ENCODE data around the gene C1QTNF4.

Gene C1QTNF4

DNA sequence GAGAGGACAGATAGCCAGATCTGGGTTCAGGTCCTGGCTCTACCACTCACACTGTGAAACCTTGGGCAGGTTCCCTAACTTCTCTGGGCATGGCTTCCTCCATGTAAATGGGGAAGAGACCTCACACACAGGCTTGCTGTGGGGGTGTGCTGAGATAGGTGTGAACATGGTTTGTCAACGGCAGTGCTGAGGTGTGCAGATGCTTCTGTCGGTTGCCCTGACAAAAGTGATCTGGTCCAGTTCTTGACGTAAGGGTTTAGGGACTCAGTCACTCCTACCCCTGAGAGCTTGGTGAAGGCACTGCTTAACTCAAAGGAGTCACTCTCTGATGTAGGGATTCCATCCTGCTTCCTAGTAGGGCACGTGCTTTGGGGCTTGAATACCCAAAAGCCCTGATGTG is 2.0 kb downstream of the C1QTNF4 start:
- ATAC-seq, result no peak

DNA sequence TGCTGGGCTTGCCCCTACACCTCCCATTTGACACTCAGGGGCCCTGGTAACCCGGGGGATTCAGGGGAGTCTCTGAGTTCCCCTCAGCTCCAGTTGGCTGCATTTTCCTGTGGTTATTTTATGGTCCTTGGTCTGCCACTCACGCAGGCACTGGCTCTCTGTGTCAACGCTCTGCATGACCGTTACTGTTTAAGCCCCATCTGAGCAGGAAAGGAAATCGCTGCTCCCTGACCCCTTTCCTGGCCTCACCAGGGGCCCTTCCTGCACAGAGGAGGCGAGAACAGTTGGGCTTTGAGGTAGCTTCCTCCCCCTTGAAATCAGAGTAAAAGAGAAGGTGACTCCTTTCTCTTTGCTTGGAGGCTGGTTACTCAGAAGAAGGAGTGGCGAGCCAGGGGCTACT is 2.4 kb downstream of the C1QTNF4 start:
- ATAC-seq, result no peak

DNA sequence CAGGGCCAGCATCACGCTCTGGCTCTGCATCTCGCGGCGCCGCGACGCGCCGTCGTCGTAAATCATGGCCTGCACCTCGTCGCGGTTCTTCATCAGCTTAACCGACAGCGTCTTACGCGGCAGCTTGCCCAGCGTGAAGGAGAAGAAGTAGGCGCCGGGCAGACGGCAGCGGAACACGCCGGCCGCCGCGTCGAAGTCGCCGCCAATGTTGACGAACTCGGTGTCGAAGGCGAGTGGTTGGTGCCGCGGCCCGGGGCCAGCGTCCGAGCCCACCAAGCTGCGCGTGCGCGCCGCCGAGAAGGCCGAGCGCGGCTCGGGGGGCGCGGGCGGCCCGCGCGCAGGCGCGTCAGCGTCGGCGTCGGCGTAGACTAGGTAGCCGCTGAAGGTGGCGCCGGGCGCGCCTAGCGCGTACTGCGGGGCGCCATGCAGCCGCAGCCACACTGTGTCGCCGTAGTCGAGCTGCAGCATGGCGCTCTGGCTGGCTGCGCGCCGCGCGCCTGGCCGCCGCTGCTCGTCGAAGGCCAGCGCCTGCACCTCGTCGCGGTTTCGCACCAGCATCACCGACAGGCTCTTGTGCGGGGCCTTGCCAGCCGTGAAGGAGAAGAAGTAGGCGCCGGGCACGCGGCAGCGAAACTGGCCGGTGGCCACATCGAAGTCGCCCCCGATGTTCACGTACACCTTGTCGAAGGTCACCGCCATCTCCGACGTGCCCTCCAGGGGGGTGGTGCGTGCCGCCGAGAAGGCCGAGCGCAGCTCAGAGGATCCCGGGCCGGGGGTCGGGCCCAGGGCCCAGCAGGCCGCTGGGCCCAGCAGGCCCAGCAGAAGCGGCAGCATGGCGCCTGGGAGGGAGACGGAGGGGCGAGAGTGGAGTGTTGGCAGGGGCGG is 4.0 kb downstream of the C1QTNF4 start:
- ATAC-seq, result no peak

DNA sequence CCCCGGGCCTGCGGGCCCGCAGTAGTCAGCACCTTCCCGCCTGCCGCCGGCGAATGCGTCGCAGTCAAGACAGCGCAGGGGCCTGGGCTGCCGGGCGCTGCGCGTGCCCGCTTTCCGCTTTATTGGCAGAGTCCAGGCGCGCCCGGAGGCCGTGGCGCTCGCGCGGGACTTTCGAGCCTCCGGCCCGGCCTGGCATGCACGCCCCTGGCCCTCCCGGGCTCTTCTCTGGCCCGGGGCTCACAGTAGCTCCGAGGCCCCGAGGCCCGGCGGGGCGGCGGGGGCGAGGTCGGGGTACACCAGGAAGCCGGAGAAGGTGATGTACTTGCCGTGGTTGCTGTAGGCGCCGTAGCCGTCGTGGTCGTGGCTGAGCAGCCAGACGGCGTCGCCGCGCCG is 4.6 kb downstream of the C1QTNF4 start:
- ATAC-seq, result no peak

DNA sequence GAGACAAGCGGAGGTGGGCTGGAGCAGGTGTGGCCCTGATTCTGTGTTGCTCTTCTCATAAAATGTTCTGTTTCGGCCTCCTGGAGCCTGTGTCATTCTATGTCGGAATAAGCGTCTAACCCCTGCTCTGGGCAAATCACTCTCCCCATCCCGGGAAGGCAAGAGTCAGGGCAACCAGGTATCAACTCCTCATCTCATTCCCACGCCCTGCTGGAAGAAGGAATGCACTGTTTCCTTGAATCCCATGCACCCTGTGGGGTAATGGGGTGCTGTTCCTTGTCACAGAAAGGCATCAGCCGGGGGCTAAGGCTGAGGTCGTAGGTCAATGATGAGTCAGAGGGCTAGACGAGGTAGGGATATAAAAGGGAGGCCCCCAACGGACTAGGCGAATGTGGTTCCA is 5.1 kb downstream of the C1QTNF4 start:
- ATAC-seq, result no peak

DNA sequence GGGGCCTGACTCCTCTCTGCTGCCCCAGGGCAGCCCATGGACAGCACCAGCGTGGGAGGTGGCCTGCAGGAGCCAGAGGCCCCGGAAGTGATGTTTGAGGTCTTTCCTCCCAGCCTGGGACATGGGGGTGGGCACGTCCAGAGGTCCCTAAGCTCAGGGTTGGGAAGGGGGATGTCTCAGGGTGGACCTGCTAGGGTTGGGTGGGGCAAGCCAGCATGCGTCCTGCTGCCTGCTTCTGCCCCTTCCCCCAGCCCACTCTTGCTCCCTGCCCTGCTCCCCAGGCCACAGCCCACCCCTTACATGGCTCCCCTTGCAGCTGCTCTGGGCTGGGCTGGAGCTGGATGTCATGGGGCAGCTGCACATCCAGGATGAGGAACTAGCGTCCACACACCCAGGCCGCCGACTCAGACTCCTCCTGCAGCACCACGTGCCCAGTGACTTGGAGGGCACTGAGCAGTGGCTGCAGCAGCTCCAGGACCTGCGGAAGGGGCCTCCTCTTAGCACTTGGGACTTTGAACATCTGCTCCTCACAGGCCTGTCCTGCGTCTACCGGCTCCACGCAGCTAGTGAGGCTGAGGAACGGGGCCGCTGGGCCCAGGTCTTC is 6.4 kb downstream of the C1QTNF4 start:
- no peak for ATAC-seq

DNA sequence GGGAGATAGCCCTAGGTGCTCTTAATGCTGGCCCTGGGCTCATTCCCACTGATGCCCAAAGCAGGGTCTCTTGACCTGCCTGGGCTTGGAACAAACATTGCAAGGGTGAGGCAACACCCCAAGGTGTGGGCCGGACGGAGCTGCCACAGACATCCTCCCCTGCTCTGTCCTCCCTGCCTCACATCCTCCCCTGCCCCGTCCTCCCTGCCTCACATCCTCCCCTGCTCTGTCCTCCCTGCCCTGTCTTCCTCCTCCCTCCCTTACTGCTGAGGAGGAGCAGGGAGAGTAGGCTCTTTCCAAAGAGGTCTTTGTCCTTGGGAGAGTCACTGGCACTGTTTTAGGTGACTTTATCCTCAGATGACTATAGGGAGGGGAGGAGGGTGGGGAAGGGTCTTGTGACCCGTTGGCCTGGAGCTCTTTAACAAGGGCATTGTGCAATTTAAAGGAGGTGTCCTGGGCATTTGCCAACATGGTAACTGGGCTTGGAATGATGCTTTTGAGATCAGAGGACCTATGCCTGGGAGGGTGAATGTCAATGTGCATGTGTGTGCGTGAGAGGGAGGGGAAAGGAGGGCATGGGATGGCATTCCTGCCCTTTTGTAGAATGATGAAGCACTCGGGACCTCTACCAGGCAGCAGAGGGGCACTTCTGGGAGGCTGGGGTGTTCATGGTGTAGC is 7.0 kb downstream of the C1QTNF4 start:
- no peak for ATAC-seq

DNA sequence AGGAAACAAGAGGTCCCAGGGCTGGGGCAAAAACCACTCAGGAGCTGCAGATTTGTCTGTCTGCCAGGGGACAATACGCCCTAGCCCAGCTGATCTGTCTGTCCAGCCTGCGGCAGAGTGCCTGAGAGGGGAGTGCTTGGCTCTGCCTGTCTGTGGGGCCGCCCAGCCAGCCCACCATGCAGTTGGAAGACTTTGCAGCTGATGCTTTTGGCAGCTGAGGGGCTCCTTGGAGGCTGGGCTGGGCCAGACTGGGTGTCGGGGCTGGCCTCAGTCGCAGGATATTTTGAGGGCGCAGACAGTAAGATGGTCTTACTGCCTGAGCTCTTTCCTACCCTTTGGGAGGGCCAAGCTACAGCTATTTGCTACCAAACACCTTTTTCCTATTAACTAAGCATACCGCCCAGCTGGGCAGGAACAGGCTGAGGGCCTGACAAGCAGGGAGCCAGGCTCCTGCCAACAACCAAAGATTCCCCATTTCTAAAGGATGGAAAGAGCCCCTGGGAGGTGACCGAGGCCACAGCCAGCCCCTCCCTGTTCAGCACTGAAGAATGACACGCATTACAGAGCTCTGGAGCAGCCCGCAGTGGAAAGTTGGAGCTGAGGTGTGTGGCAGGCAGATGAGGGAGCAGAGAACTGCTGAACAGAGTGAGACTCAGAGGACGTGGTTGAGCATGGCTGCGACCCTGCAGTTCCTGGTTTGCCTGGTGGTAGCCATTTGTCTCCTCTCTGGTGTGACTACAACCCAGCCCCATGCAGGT is 7.9 kb downstream of the C1QTNF4 start, which contains the start of gene FAM180B:
TSS of gene FAM180B (plus strand) at position 581 of the 758 bp plus-strand sequence. CDS start at position 672, 91 bp downstream.
- ATAC-seq, result no peak

DNA sequence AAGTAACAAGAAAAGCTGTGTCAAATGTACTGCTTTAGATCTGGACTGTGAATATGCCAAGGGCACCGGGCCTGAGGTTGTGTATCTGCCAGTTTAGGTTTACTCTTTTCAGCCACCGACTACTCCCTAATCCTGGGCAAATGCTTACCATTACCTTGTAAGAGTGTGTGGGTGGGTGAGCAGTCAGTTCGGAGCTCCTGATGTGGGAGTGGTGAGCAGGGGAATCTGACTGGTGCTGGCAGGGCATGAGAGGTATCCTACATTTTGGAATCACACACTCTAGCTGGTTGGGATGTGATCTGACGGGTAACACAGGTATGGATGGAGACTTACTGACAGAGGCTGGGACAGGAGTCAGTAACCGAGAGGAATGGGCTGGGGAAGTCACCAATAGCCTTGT is 10.4 kb downstream of the C1QTNF4 start:
- no peak for ATAC-seq

DNA sequence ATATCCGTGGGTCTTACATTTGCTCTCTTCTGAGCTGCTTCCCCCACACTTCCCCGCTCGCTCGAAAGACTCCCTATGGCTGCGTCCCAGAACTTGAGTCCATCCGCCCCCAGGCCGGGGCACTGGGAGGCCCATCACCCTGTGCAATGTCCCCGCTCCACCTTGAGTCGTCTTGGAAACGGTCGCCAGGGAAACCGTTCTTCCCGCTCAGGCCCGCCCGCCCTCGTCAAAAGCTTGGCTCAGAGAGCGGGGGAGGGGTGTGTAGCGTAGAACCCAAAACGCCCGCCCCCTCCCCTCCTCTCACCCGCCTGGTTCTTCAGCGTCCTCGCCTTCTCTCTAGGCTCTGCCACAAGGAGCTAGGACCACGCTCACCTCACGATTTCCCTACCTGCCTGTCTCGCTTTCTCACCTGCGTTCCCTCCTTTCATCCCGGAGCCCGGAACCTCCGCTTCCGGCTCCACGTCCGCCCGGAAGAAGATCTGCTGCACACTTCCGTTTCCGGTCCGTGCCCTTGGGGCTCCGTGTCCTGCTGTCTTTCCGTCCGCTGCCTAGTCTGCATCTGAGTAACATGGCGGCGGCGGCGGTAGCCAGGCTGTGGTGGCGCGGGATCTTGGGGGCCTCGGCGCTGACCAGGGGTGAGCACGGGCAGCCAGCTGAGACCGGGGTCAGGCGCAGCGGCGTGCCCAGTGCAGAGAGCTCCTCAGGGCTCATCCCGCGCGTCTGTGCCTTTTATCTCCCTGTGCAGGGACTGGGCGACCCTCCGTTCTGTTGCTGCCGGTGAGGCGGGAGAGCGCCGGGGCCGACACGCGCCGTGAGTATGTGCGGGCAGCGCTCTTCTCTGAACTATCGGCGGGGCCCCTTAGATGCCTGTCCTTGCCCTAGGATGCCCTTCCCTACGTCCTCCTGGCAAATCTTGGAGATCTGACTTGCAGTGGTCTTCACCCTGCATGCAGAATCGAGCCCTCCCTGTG is 15.4 kb downstream of the C1QTNF4 start, which contains the start of the genes KBTBD4 and NDUFS3:
TSS of gene KBTBD4 (minus strand) at position 447 of the 971 bp plus-strand sequence. CDS start at position 428, 19 bp downstream.
TSS of gene NDUFS3 (plus strand) at position 551 of the 971 bp plus-strand sequence. CDS start at position 569, 18 bp downstream.
- peak; percentile 96 for ATAC-seq

DNA sequence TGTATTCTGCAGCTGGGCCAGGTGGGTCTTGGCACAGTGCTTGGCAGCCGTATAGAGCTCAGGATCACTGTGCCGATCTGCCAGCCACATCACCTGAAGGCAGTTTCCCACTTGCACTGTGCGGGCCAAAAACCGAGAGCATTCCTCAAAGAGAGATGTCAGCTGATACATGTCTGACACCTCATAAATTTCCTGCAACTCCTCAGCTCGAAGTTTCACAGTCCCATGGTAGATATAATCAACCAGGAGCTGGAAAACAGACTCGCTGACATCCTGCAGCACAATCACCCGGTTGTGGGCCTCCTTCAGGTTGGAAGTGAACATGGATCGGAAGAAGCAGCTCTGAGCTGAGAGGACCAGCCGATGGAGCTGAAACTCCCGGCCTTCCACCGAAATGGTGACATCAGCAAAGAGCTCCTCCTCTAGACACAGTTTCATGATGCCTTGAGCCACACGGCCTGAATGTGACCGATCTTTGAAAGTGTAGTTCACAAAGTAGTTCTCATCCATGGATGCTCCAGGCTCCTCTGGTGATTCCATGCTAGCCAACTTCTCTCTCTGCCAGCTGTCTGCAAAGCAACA is 16.7 kb downstream of the C1QTNF4 start:
- no peak for ATAC-seq

DNA sequence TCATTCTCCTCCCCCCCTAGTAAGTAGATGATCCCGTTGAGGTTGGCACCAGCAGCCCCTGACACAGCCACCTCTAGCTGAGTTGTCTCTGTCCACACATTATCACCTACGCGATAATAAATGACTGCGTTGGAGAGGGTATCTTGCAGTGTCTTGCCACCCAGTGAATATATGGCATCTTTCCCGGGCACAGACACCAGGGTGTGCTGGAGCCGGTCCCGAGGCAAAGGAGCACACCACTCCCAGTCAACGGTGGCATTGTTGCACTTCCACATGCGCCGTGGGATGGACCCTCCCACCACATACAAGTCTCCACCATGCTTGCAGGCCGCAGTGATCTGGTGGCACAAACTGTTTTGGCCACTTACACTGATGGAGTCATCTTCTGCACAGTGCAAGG is 20.9 kb downstream of the C1QTNF4 start:
- ATAC-seq, result no peak

DNA sequence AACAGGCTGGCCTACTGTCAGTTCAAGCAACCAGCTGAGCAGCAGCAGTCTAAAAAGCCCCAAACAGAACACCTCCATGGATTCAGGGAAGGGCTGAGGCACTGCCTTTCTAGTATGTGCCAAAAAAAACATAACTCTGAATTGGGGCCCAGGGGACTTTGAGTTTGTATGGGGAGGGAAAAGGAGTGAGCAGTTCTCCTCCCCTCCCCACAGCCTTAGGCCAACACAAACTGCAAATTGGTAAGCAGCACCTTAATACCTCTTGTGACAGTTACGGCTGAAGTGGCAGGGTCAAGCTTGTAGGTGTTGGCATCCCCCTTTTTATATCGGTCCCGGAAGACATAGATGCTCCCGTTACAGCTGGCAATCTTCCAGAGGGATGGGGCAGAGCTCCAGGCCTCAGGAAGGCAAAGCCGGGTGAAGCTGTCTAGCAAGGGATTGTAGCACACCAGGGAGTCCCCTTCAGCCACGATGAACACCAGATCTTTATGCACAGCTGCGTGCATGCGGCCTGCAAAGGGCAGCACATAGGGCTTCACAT is 21.4 kb downstream of the C1QTNF4 start:
- no peak for ATAC-seq

DNA sequence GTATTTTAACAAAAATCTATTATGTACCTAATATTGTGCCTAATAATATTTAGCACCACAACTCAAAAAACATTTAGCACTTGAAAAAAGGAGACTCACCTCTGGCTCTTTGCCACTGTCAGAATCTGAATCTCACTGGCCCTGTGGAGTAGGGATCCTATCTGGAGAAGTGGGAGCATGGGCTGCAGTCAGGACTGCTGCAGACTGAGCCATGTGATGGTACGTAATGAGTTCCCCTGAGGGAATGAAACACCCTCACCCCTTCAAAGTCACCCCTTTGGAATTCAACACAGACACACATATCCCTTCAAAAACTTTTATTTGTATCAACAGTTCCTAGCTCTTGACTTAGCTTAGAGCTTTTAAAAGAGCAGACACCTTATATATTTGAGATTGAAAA is 22.3 kb downstream of the C1QTNF4 start:
- ATAC-seq, result no peak

DNA sequence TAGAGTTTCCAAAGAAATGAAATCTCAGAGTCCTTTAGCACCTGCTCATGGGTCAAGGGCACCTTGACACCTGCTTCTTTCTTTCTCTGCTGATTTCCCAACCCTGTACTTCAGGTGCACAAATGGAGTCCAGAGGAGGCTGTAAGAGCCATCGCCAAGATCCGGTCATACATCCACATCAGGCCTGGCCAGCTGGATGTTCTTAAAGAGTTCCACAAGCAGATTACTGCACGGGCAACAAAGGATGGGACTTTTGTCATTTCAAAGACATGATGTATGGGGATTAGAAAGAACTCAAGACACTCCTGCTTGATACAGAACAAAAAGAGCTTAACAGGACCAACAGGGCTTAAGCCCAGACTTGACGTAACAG is 22.9 kb downstream of the C1QTNF4 start:
- ATAC-seq, result no peak

DNA sequence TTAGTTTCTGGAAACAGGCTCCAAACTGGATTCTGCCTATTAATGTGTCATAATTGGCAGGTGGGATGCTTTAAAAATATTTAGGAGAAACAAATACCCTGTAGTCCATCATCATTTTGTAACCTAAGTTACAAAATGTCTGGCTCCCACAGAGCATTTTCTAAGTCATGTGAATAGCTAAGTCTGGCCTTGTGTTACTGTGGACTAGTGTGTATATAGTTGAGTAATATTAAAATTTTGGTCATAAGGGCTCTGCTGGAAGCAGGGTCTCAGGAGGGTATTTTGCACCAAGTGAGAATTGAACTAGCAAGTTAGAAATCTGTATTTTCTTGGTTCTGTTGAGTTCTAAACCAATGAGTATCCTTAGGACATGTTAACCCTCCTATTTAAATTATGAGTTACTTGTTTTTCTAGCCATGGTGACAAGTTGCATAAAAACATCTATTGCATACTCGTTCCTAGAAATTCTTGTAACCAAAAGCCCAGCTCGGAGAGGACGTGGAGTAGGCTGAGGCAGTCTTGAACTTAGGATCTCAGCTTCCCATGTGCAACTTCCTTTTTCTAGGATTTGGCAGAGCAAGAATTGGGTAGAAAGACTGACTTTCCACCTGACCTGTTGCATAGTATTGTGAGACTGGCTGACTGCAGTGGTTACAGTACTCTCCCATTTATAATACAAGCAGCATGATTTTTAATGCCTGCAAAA is 23.4 kb downstream of the C1QTNF4 start:
- no peak for ATAC-seq

DNA sequence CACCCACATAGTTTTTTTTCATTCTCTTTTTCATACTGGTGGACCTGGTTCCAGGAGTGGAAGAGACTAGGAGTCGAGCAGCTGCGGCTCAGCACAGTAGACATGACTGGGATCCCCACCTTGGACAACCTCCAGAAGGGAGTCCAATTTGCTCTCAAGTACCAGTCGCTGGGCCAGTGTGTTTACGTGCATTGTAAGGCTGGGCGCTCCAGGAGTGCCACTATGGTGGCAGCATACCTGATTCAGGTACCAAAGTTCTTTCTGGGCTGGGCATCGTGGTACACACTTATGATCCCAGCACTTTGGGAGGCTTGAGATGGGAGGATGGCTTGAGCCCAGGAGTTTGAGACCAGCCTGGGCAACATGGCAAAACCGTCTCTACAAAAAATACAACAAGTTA is 24.6 kb downstream of the C1QTNF4 start:
- no peak for ATAC-seq

DNA sequence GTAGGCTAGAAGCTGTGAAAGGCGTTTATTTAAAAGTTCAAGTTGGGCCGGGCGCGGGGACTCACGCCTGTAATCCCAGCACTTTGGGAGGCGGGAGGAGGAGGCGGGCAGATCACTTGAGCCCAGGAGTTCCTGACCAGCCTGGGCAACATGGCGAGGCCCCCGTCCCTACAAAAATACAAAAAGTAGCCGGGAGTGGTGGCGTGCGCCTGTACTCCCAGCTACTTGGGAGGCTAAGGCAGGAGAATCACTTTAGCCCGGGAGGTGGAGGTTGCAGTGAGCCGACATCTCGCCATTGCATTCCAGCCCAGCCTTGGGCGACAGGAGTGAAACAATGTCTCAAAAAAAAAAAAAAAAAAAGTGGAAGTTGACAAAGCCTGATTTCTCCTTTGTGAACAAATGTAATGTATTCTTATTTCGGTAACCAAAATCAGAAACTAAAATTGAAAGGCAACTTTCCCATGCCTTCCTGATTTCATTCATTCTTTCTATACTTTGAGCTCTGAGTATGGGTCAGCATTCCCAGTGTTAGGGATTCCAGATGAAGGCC is 28.0 kb downstream of the C1QTNF4 start:
- ATAC-seq, result no peak

DNA sequence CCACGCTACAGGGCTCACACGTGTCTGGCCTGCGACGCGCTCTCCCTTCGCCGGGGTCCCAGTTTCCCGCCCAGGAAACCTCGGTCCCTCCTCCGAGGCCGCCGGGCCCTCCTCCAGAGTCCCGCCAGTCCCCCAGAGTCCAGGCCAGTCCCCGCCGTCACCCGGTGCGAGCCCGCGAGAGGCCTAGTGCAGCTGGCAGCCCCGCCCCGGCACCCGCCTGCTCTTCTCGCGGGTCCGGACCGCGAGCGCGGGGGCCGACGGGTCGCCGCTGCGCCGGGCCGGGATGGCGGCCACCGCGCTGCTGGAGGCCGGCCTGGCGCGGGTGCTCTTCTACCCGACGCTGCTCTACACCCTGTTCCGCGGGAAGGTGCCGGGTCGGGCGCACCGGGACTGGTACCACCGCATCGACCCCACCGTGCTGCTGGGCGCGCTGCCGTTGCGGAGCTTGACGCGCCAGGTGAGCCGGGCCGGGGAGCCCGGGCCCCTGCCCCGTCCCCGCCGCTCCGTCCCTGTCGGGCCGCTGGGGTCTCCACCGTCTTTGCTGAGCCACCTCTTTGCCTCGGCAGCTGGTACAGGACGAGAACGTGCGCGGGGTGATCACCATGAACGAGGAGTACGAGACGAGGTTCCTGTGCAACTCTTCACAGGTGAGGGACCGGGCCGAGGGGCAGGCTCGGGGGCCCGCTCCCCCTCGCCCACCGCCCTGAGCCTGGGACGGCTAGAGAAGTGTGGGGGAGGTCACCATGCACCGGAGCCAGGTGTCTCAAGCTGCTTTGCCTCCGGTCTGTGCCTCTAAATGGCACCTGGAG is 28.7 kb downstream of the C1QTNF4 start, which contains the start of gene PTPMT1:
TSS of gene PTPMT1 (plus strand) at position 260 of the 809 bp plus-strand sequence. CDS start at position 284, 24 bp downstream.
- ATAC-seq, result peak; percentile 92
